Esophagus muscularis mucosa (tissue), 4 donors: ENCODE data around the gene OPTC. TPM values are rescaled to one million over a fixed set of nuclear protein-coding genes. Genes with fewer than 3 reads are reported as not detected.

Experiments used
- DNase-seq: peaks from one replicate; pipeline ENCODE4 v3.0.0-alpha.2; 2017; ENCODE audit errors: extremely low spot score
- H3K27ac ChIP-seq, 4 donors: fragments of 200-600 bp; sonication (generic); replicated peaks in 1 of 4; 1 replicate in 3 of 4; 2 replicates in 1 of 4; pipeline ENCODE4 v1.5.1; 2016 to 2019; ENCODE audit warnings: mild to moderate bottlenecking in 1 of 4
- H3K27me3 ChIP-seq, 4 donors: fragments of 200-600 bp; sonication (generic); one replicate each; pipeline versions ENCODE4 v1.5.1 to v1.6.0; 2016 to 2019
- H3K36me3 ChIP-seq, 4 donors: fragments of 200-600 bp; sonication (generic); one replicate each; pipeline ENCODE4 v1.5.1; 2016 to 2019
- H3K4me1 ChIP-seq, 4 donors: fragments of 200-600 bp; sonication (generic); one replicate each; pipeline ENCODE4 v1.5.1; 2016 to 2019
- H3K4me3 ChIP-seq, 4 donors: fragments of 200-600 bp; sonication (generic); 1 replicate in 2 of 4; 2 replicates in 2 of 4; pipeline ENCODE4 v1.5.1; 2016 to 2019; ENCODE audit warnings: mild to moderate bottlenecking in 4 of 4, moderate library complexity in 1 of 4
- H3K9me3 ChIP-seq, 4 donors: fragments of 200-600 bp; sonication (generic); 1 replicate in 3 of 4; 2 replicates in 1 of 4; pipeline ENCODE4 v1.5.1; 2016 to 2019
- CTCF ChIP-seq, 3 experiments: fragments of 200-600 bp in 2 of 3; fragments of 450-650 bp in 1 of 3; sonication (generic) in 2 of 3; IDR thresholded peaks; one replicate each; pipeline ENCODE4 v1.5.1; 2017 to 2019; ENCODE audit warnings: antibody characterized with exemption in 3 of 3, mild to moderate bottlenecking in 2 of 3, moderate library complexity in 1 of 3
- EP300 ChIP-seq: sonication (generic); formaldehyde crosslinking; IDR thresholded peaks from one replicate; pipeline ENCODE4 v1.6.1; 2017; ENCODE audit warnings: antibody characterized with exemption
- POLR2A ChIP-seq: fragments of 450-650 bp; IDR thresholded peaks from one replicate; pipeline ENCODE4 v1.6.1; 2017; ENCODE audit warnings: antibody characterized with exemption, moderate library complexity, mild to moderate bottlenecking, low read depth
- POLR2AphosphoS5 ChIP-seq, 2 donors: sonication (generic); formaldehyde crosslinking; IDR thresholded peaks; one replicate each; pipeline ENCODE4 v1.6.1; 2017; ENCODE audit warnings: antibody characterized with exemption in 2 of 2
- WGBS: methylation state at CpG from one replicate; pipeline ENCODE4 v1.1.5; 2018; 5-methylcytosine and 5-hydroxymethylcytosine counted together
- intact Hi-C: fragments of 100-400 bp; cut with DNase I; formaldehyde crosslinking; loops from one replicate; pipeline ENCODE4 v1.15.1; 2023
- total RNA-seq, 4 donors: library from RNA; depleted of rRNA; stranded (reverse); fragments of >200 nt; gene quantifications; one replicate each; pipeline versions ENCODE4 v1.1.0 to v1.2.1, GENCODE V29; 2016

Gene OPTC
- total RNA-seq, 4 donors from 2014 or later, result not detected

DNA sequence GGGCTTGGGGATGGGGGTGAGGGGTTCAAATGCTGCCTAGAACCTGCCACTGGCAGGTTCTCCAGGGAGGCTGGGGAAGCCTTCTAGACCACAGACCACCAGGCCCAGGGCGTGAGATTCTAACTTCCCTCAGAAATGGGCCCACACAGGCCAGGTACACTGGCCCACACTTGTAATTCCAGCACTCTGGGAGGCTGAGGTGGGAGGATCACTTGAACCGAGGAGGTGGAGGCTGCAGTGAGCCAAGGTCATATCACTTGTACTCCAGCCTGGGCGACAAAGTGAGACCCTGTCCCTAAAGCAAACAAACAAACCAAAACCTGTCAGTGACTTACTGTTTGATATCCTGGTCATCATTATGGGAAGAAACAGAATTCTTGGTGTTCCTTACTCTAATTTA is 31.7 kb downstream of the OPTC start:
- WGBS, result 100% methylated on average over 3 of the region's 3 CpGs
- no peak for DNase-seq
- TF ChIP-seq POLR2A (no peak), POLR2AphosphoS5 (IDR thresholded peaks at IDR 0.05) (no peak)
- H3K27ac ChIP-seq, result peak overlapping the region; percentile 3 to 61 (median 58)
- H3K27me3 ChIP-seq, result no peaks in the 10 kb centered on the region
- H3K9me3 ChIP-seq, result no peaks in the 10 kb centered on the region
- H3K4me1 ChIP-seq, result peaks cover 35 to 79% (median 69%) of the 10 kb centered on the region in 4 donors
- no peak overlapping the region for H3K4me3 ChIP-seq
- no peaks in the 10 kb centered on the region for H3K36me3 ChIP-seq
- intact Hi-C loops, result no loop called here

GRCh38 chr1:203526130-203526529 is 32.2 kb downstream of the OPTC start:
- 98% methylated on average over 5 of the region's 5 CpGs for WGBS
- H3K36me3 ChIP-seq, result no peaks in the 10 kb centered on the region
- no peak for DNase-seq
- H3K9me3 ChIP-seq, result no peaks in the 10 kb centered on the region
- no peak overlapping the region for H3K4me3 ChIP-seq
- no peak for TF ChIP-seq CTCF (IDR thresholded peaks at IDR 0.05)
- no peak for TF ChIP-seq POLR2AphosphoS5 (IDR thresholded peaks at IDR 0.05)
- no peak for TF ChIP-seq POLR2A
- no peak for TF ChIP-seq EP300
- H3K27me3 ChIP-seq, result no peaks in the 10 kb centered on the region
- intact Hi-C loops, result no loop called here
- peak overlapping the region in 3 of 4 donors; percentile 57 to 61 (median 58) for H3K27ac ChIP-seq
- peaks cover 31 to 75% (median 64%) of the 10 kb centered on the region in 4 donors for H3K4me1 ChIP-seq

DNA sequence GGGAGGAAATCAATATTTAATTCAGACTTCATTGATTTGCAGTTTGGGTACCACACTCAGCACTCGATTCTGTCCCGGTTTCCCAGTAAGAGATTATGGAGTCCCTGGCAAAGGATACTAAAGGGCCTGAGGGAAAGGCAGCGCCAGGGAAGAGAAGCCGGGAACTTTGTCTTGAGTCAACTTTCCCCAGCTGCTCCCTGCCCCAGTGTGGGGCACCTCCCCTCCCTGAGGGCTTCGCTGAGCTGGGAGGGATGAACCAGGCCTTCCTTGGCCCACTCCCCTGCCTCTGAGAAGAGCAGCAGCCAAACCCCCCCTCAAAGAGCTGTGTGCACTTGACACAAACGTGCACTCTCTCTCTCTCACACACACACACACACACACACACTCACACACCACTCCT is 32.6 kb downstream of the OPTC start:
- Histone ChIP-seq H3K9me3 (no peaks in the 10 kb centered on the region), H3K4me1 (peaks cover 27 to 70% (median 60%) of the 10 kb centered on the region in 4 donors), H3K27me3 (no peaks in the 10 kb centered on the region), H3K27ac (peak overlapping the region; percentile 17 to 61 (median 58)), H3K4me3 (no peak overlapping the region), H3K36me3 (no peaks in the 10 kb centered on the region)
- intact Hi-C loops, result no loop called here
- DNase-seq, result no peak
- TF ChIP-seq CTCF (IDR thresholded peaks at IDR 0.05), result no peak
- TF ChIP-seq POLR2A, result no peak
- WGBS, result 54% methylated on average over 6 of the region's 6 CpGs

DNA sequence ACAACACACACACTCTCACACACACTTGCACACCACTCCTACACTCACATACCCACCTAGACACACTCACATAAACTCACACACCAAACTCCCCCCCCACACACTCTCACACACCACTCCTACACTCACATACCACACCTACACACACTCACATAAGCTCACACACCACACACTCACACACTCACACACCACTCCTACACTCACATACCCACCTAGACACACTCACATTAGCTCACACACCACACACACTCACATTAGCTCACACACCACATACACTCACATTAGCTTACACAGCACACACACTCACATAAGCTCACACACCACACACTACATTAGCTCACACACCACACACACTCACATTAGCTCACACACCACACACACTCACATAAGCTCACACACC is 33.1 kb downstream of the OPTC start:
- no peak for DNase-seq
- intact Hi-C loops, result no loop called here
- TF ChIP-seq POLR2AphosphoS5 (IDR thresholded peaks at IDR 0.05) (no peak), CTCF (IDR thresholded peaks at IDR 0.05) (no peak), EP300 (no peak), POLR2A (no peak)
- peak overlapping the region; percentile 17 to 61 (median 58) for H3K27ac ChIP-seq
- no peaks in the 10 kb centered on the region for H3K36me3 ChIP-seq
- no peak overlapping the region for H3K4me3 ChIP-seq
- no peaks in the 10 kb centered on the region for H3K27me3 ChIP-seq
- H3K9me3 ChIP-seq, result no peaks in the 10 kb centered on the region
- H3K4me1 ChIP-seq, result peaks cover 23 to 66% (median 56%) of the 10 kb centered on the region in 4 donors

DNA sequence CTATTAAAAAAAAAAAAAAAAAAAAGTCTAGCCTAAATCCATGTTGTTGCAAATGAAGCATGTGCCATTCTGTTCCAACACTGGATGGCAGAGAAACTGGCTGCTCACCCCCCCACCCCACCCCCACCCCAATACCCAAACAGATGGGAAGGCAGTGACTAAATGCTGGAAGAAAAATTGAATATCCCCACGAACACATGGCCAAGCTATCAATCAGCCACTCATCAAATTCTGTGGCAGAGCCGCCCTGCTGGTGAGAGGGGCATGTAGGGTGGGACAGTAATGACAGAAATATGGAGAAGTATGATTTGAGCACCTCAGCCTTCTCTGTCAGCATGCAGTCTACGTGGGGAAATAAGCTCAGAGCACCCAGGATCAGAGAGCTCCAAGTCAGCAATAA is 34.1 kb downstream of the OPTC start:
- Histone ChIP-seq H3K27me3 (no peaks in the 10 kb centered on the region), H3K27ac (no peak overlapping the region), H3K9me3 (no peaks in the 10 kb centered on the region), H3K4me1 (peaks cover 18 to 55% (median 45%) of the 10 kb centered on the region in 4 donors), H3K36me3 (no peaks in the 10 kb centered on the region), H3K4me3 (no peak overlapping the region)
- WGBS, result 98% methylated on average over 3 of the region's 3 CpGs
- intact Hi-C loops, result no loop called here
- no peak for TF ChIP-seq POLR2A
- no peak for DNase-seq
